IMR-90 (cell line): ENCODE results near the gene BGN. TPM values are rescaled to one million over a fixed set of nuclear protein-coding genes. Genes with fewer than 3 reads are reported as not detected.
A peak's percentile ranks its signal among the peaks of the same experiment; 100 is the strongest.

Source experiments
- ATAC-seq: fragments of 200-7000 bp; cut with Tn5 transposase; 2 replicates; pipeline ENCODE4 v1.9.1; 2020; ENCODE audit warnings: low read depth, mild to moderate bottlenecking, moderate library complexity
- BruUV-seq: library from RNA; stranded (reverse); fragments of 400-500 nt; replicated peaks from 2 replicates; lab custom pipeline; 2021; lab: Mats Ljungman, UMichigan
- CTCF ChIA-PET: fragments of 300-600 bp; formaldehyde crosslinking; extraction: SDS; loops from one replicate; lab custom pipeline; 2021; ENCODE audit warnings: antibody characterized with exemption; lab: Yijun Ruan, JAX
- POLR2A ChIA-PET: fragments of 300-600 bp; sonication (Branson Sonifier 250); formaldehyde crosslinking; loops from one replicate; lab custom pipeline; 2022; ENCODE audit warnings: antibody characterized with exemption; ENCODE audit not compliant: unreplicated experiment; lab: Charles Lee
- DNase-seq: peaks from one replicate; pipeline ENCODE4 v3.0.0; 2013
- H2AFZ ChIP-seq: replicated peaks from 2 replicates; pipeline ENCODE3; 2013; ENCODE audit warnings: low read length, mild to moderate bottlenecking; ENCODE audit not compliant: poor library complexity
- H2AK5ac ChIP-seq: 2 replicates; pipeline ENCODE4 v1.6.1; 2013; ENCODE audit warnings: low read depth, low read length, inconsistent platforms
- H2AK9ac ChIP-seq: replicated peaks from 2 replicates; pipeline ENCODE3; 2013; ENCODE audit warnings: mild to moderate bottlenecking, low read depth, low read length, moderate library complexity; ENCODE audit not compliant: poor library complexity
- H2BK120ac ChIP-seq: 2 replicates; pipeline ENCODE4 v1.6.1; 2013; ENCODE audit warnings: low read depth, low read length, inconsistent platforms
- H2BK15ac ChIP-seq: 3 replicates; pipeline ENCODE4 v1.6.1; 2013; ENCODE audit warnings: low read depth, low read length, inconsistent platforms
- H2BK20ac ChIP-seq: 2 replicates; pipeline ENCODE4 v1.6.1; 2013; ENCODE audit warnings: low read depth, mild to moderate bottlenecking, inconsistent platforms, low read length, moderate library complexity
- H2BK5ac ChIP-seq: 2 replicates; pipeline ENCODE4 v1.6.1; 2013; ENCODE audit warnings: mild to moderate bottlenecking, low read depth, low read length, inconsistent platforms; ENCODE audit not compliant: poor library complexity, severe bottlenecking
- H3K14ac ChIP-seq: replicated peaks from 2 replicates; pipeline ENCODE4 v1.6.1; 2013; ENCODE audit warnings: low read depth, low read length, inconsistent platforms
- H3K18ac ChIP-seq: 2 replicates; pipeline ENCODE4 v1.6.1; 2013; ENCODE audit warnings: low read depth, low read length, control low read depth
- H3K23ac ChIP-seq: 2 replicates; pipeline ENCODE4 v1.6.1; 2013; ENCODE audit warnings: low read depth, low read length, inconsistent platforms
- H3K27ac ChIP-seq: 2 replicates; pipeline ENCODE4 v1.5.1; 2013; ENCODE audit warnings: mild to moderate bottlenecking, control low read depth, low read length; ENCODE audit not compliant: insufficient read depth
- H3K27me3 ChIP-seq: 2 replicates; pipeline ENCODE4 v1.6.1; 2013; ENCODE audit warnings: low read length; ENCODE audit not compliant: control insufficient read depth, insufficient read depth
- H3K36me3 ChIP-seq: 2 replicates; pipeline ENCODE4 v1.6.1; 2013; ENCODE audit warnings: low read length, mixed read lengths; ENCODE audit not compliant: control insufficient read depth, insufficient read depth
- H3K4ac ChIP-seq: 2 replicates; pipeline ENCODE4 v1.6.1; 2013; ENCODE audit warnings: low read depth, low read length, inconsistent platforms
- H3K4me1 ChIP-seq: 2 replicates; pipeline ENCODE4 v1.6.1; 2013; ENCODE audit warnings: low read length, mixed read lengths; ENCODE audit not compliant: control insufficient read depth, insufficient read depth
- H3K4me2 ChIP-seq: 2 replicates; pipeline ENCODE4 v1.6.1; 2013; ENCODE audit warnings: low read depth, mild to moderate bottlenecking, control low read depth, low read length, moderate library complexity
- H3K4me3 ChIP-seq: 2 replicates; pipeline ENCODE4 v1.5.1; 2013; ENCODE audit warnings: low read depth, mild to moderate bottlenecking, control low read depth, low read length, moderate library complexity; ENCODE audit not compliant: insufficient read depth
- H3K56ac ChIP-seq: 2 replicates; pipeline ENCODE4 v1.6.1; 2013; ENCODE audit warnings: low read length, inconsistent platforms; ENCODE audit not compliant: insufficient read depth; ENCODE audit errors: extremely low read depth
- H3K79me1 ChIP-seq, 2 experiments: 2 replicates each; pipeline ENCODE4 v1.6.1; 2013; ENCODE audit warnings: low read length in 2 of 2, inconsistent platforms in 1 of 2, low read depth in 1 of 2
- H3K9ac ChIP-seq: 2 replicates; pipeline ENCODE4 v1.6.1; 2013; ENCODE audit warnings: low read depth, low read length, control low read depth
- H3K9me1 ChIP-seq: 2 replicates; pipeline ENCODE4 v1.6.1; 2013; ENCODE audit warnings: low read length, inconsistent platforms; ENCODE audit not compliant: insufficient read depth
- H3K9me3 ChIP-seq: 2 replicates; pipeline ENCODE4 v1.6.1; 2013; ENCODE audit warnings: low read length; ENCODE audit not compliant: control insufficient read depth, insufficient read depth
- H4K20me1 ChIP-seq: 2 replicates; pipeline ENCODE4 v1.6.1; 2013; ENCODE audit warnings: low read length, inconsistent platforms; ENCODE audit not compliant: insufficient read depth
- H4K5ac ChIP-seq: 2 replicates; pipeline ENCODE4 v1.6.1; 2013; ENCODE audit warnings: mild to moderate bottlenecking, low read depth, low read length, control low read depth
- H4K8ac ChIP-seq, 2 experiments: 2 replicates each; pipeline ENCODE4 v1.6.1; 2013; ENCODE audit warnings: low read depth in 2 of 2, low read length in 2 of 2, control low read depth in 1 of 2, inconsistent platforms in 1 of 2
- H4K91ac ChIP-seq: 2 replicates; pipeline ENCODE4 v1.6.1; 2013; ENCODE audit warnings: low read depth, low read length, inconsistent platforms; ENCODE audit not compliant: insufficient read depth
- BHLHE40 ChIP-seq: fragments of 150-350 bp; IDR thresholded peaks from 2 replicates; pipeline ENCODE4 v1.6.1; 2016; ENCODE audit warnings: mild to moderate bottlenecking, low read depth, low read length
- CEBPB ChIP-seq: IDR thresholded peaks from 2 replicates; pipeline ENCODE4 v1.6.1; 2012; ENCODE audit warnings: low read depth, low read length, improper control_type of control experiment
- CHD1 ChIP-seq: IDR thresholded peaks from 2 replicates; pipeline ENCODE4 v1.6.1; 2012; ENCODE audit warnings: low read depth, low read length, improper control_type of control experiment
- FOS ChIP-seq: fragments of 150-350 bp; IDR thresholded peaks from 2 replicates; pipeline ENCODE4 v1.6.1; 2016; ENCODE audit warnings: low read depth, low read length
- MAFK ChIP-seq: IDR thresholded peaks from 2 replicates; pipeline ENCODE4 v1.6.1; 2012; ENCODE audit warnings: low read depth, low read length, improper control_type of control experiment
- MAZ ChIP-seq: IDR thresholded peaks from 2 replicates; pipeline ENCODE4 v1.6.1; 2012; ENCODE audit warnings: low read depth, mild to moderate bottlenecking, low read length, improper control_type of control experiment, moderate library complexity, borderline replicate concordance
- MXI1 ChIP-seq: IDR thresholded peaks from 2 replicates; pipeline ENCODE4 v1.6.1; 2012; ENCODE audit warnings: low read depth, mild to moderate bottlenecking, low read length, moderate library complexity, borderline replicate concordance
- NFE2L2 ChIP-seq: fragments of 150-350 bp; IDR thresholded peaks from 2 replicates; pipeline ENCODE4 v1.6.1; 2016; ENCODE audit warnings: low read depth, mild to moderate bottlenecking, low read length
- POLR2A ChIP-seq: IDR thresholded peaks from 2 replicates; pipeline ENCODE4 v1.6.1; 2012; ENCODE audit warnings: mild to moderate bottlenecking, low read depth, low read length
- RAD21 ChIP-seq: IDR thresholded peaks from 2 replicates; pipeline ENCODE4 v1.6.1; 2012; ENCODE audit warnings: low read length, improper control_type of control experiment
- SMC3 ChIP-seq: fragments of 150-350 bp; IDR thresholded peaks from 2 replicates; pipeline ENCODE4 v1.6.1; 2016; ENCODE audit warnings: low read depth, mild to moderate bottlenecking, antibody characterized with exemption, low read length, moderate library complexity
- WGBS, 2 experiments: methylation state at CpG; one replicate each; pipeline versions ENCODE4 v1.1.5 to v1.1.7; 2013; ENCODE audit warnings: missing lambda C conversion rate in 2 of 2; ENCODE audit not compliant: insufficient read length in 1 of 2; ENCODE audit errors: extremely low coverage in 2 of 2; 5-methylcytosine and 5-hydroxymethylcytosine counted together
- dilution Hi-C: fragments of 300-500 bp; cut with HindIII; formaldehyde crosslinking; loops from one replicate; pipeline ENCODE4 v1.14.3; 2018; ENCODE audit warnings: low sequenced_read_pairs; ENCODE audit not compliant: unreplicated experiment
- in situ Hi-C: fragments of 300-500 bp; cut with MboI; formaldehyde crosslinking; loops from 3 replicates; pipeline ENCODE4 v1.14.3; 2019; ENCODE audit warnings: low sequenced_read_pairs, inconsistent platforms, mixed read lengths
- intact Hi-C: fragments of 100-400 bp; cut with micrococcal nuclease; formaldehyde crosslinking; loops from 2 replicates; pipeline ENCODE4 v1.10.0; 2022
- polyA plus RNA-seq, 3 experiments: library from polyadenylated mRNA; depleted of rRNA; stranded (reverse); fragments of >200 nt; gene quantifications; 2 replicates each; pipeline ENCODE4 v1.2.3, GENCODE V29; 2012; ENCODE audit warnings: low replicate concordance in 1 of 3
- total RNA-seq: library from RNA; depleted of rRNA; stranded (reverse); fragments of >200 nt; gene quantifications from 2 replicates; pipeline ENCODE4 v1.2.3, GENCODE V29; 2012
- TF ChIP-seq, protein P1 (sequence below): fragments of 150-350 bp; IDR thresholded peaks from 2 replicates; pipeline ENCODE4 v1.6.1; 2016; ENCODE audit warnings: low read depth, mild to moderate bottlenecking, low read length, moderate library complexity, borderline replicate concordance
- TF ChIP-seq, protein P2 (sequence below): fragments of 150-350 bp; IDR thresholded peaks from 2 replicates; pipeline ENCODE4 v1.6.1; 2017; ENCODE audit warnings: mild to moderate bottlenecking, antibody characterized with exemption, low read length, low read depth

BGN gene
- total and polyA plus RNA-seq, 2 of the 4 experiments (the other 2 are of a cell fraction) = 11.3 to 298 TPM

DNA sequence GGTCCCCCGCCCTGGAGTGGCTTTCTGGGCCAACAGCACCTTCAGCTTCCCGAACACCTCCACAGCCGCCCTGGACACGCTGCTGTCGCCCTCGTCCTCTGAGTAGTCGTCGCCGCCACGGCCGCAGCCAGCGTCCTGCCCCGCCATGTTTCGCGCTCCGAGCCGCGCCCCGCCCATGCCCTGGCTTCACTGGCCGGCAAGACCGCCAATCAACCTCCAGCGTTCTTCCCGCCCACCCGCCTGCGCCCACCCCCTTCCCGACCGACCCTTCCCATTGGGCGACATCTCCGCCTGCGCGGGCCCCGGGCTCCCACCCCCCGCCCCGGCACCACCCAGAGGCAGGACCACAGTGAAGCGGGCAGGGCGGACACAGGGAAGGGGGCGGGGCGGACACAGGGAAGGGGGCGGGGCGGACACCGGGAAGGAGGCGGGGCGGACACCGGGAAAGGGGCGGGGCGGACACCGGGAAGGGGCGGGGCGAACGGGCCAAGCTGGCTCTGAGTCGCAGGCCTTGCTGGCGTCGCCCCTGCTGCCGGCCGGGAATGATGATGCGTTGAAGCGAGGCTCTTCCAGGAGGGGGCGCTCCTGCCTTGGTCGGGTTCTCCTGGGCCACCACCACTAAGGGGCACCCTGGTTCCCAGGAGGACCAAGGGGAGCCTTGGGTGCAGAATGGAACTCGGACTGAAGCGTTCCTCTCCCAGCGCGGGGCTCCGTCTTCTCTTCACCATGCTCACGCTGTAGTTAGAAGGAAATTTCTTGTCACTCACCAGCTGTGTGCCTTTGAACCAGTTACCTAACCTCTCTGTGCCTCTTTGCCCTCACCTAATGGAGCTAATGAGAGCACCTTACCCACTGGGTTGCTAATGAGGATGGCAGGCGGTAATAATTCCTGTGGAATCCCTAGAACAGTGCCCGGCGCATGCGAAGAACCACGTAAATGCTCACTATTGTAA, 24.1 kb upstream of the BGN start, which contains the start of gene HAUS7:
Gene HAUS7, minus strand, starts transcription at position 166 of the 953 bp plus-strand sequence. Its CDS starts 19 bp downstream, at position 147.
- Histone ChIP-seq H4K5ac (peak within 1 kb of the TSS; percentile 39; the same call in 1 of the 2 replicates), H4K8ac (peak within 1 kb of the TSS in 1 of 2 experiments; percentile 80; a peak in 2 of 4 replicates), H2BK20ac (no peak within 1 kb of the TSS), H3K9me3 (no peaks in the 10 kb centered on the region), H3K36me3 (no peaks in the 10 kb centered on the region), H2BK5ac (no peak within 1 kb of the TSS), H3K4me2 (peak within 1 kb of the TSS; percentile 96), H2BK15ac (no peak within 1 kb of the TSS), H3K4ac (peak within 1 kb of the TSS; percentile 72), H3K9ac (peak within 1 kb of the TSS; percentile 44; the same call in 1 of the 2 replicates), H3K27ac (peak within 1 kb of the TSS; percentile 29), H2AK5ac (peak within 1 kb of the TSS; percentile 49; the same call in 1 of the 2 replicates), H3K79me1 (peaks cover 0 to 11% of the 10 kb centered on the region in 2 experiments; a peak in 2 of 4 replicates), H3K18ac (peak within 1 kb of the TSS; percentile 7; the same call in 1 of the 2 replicates), H3K4me3 (peak within 1 kb of the TSS; percentile 75), H3K23ac (no peak within 1 kb of the TSS), H2AK9ac (peak within 1 kb of the TSS; percentile 92), H3K9me1 (0 out of 2 replicates have a peak, but pooled peaks cover 6% of the 10 kb centered on the region), H3K4me1 (peaks cover 17% of the 10 kb centered on the region), H4K20me1 (no peaks in the 10 kb centered on the region), H3K27me3 (no peaks in the 10 kb centered on the region), H2BK120ac (peak within 1 kb of the TSS; percentile 10; the same call in 1 of the 2 replicates), H4K91ac (no peak within 1 kb of the TSS), H2AFZ (peak within 1 kb of the TSS; percentile 90), H3K14ac (no peak within 1 kb of the TSS), H3K56ac (no peak within 1 kb of the TSS; the same call in 1 of the 2 replicates)
- ChIA-PET POLR2A (interaction anchor here (0.6 kb wide), 1 partner anchor 24 kb away, joined by 3 read pairs; the partner anchor contains the start of gene BGN), CTCF (interaction anchor here (0.6 to 2.3 kb wide), 5 partner anchors 9 to 36 kb away, joined by 3 to 10 read pairs (median 7); partner anchors contain the start of gene BGN)
- in situ Hi-C loops (loop anchor here (25.0 kb wide), 1 partner anchor 433 kb away; no protein-coding TSS in a partner anchor), dilution Hi-C loops (no loop called here), intact Hi-C loops (loop anchor here (1.0 kb wide), 2 partner anchors 25 to 37 kb away; no protein-coding TSS in a partner anchor)
- DNase-seq = peak; percentile 84
- peak; percentile 91 for ATAC-seq
- WGBS, 2 experiments = 44% methylated on average over 6 of the region's 70 CpGs; no CpG with 5 or more reads in 1 of the 2 experiments
- no TSS peak for BruUV-seq
- no peak for TF ChIP-seq NFE2L2
- TF ChIP-seq BHLHE40 = no peak
- no peak for TF ChIP-seq CHD1
- TF ChIP-seq, protein P1, sequence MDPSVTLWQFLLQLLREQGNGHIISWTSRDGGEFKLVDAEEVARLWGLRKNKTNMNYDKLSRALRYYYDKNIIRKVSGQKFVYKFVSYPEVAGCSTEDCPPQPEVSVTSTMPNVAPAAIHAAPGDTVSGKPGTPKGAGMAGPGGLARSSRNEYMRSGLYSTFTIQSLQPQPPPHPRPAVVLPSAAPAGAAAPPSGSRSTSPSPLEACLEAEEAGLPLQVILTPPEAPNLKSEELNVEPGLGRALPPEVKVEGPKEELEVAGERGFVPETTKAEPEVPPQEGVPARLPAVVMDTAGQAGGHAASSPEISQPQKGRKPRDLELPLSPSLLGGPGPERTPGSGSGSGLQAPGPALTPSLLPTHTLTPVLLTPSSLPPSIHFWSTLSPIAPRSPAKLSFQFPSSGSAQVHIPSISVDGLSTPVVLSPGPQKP = no peak
- no peak for TF ChIP-seq MAFK
- TF ChIP-seq POLR2A = no peak
- TF ChIP-seq MAZ = no peak; the same call in 1 of the 2 replicates
- peak; percentile 86 for TF ChIP-seq RAD21
- TF ChIP-seq, protein P2, sequence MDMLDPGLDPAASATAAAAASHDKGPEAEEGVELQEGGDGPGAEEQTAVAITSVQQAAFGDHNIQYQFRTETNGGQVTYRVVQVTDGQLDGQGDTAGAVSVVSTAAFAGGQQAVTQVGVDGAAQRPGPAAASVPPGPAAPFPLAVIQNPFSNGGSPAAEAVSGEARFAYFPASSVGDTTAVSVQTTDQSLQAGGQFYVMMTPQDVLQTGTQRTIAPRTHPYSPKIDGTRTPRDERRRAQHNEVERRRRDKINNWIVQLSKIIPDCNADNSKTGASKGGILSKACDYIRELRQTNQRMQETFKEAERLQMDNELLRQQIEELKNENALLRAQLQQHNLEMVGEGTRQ = no peak
- no peak for TF ChIP-seq FOS
- TF ChIP-seq SMC3 = peak; percentile 84
- TF ChIP-seq CEBPB = no peak
- no peak for TF ChIP-seq MXI1
